PC-9 (cell line): ENCODE measurements around the gene MPST. TPM values are rescaled to one million over a fixed set of nuclear protein-coding genes. Genes with fewer than 3 reads are reported as not detected.

Experiments
- BruUV-seq: library from RNA; stranded (reverse); fragments of 400-500 nt; replicated peaks from 2 replicates; lab custom pipeline; 2021; lab: Mats Ljungman, UMichigan
- CTCF ChIA-PET: fragments of 300-600 bp; sonication (Branson Sonifier 250); formaldehyde crosslinking; loops from one replicate; lab custom pipeline; 2022; ENCODE audit warnings: antibody characterized with exemption; lab: Charles Lee
- POLR2A ChIA-PET: fragments of 300-600 bp; sonication (Branson Sonifier 250); formaldehyde crosslinking; loops from one replicate; lab custom pipeline; 2022; ENCODE audit warnings: antibody characterized with exemption; ENCODE audit not compliant: unreplicated experiment; lab: Charles Lee
- DNase-seq, 2 experiments: peaks; one replicate each; pipeline versions ENCODE4 v3.0.0 to v3.0.0-alpha.2; 2015 to 2022; ENCODE audit warnings: mixed read lengths in 1 of 2
- H2AFZ ChIP-seq: fragments of 200-600 bp; sonication (generic); 2 replicates; pipeline ENCODE4 v1.8.1; 2017; ENCODE audit warnings: antibody characterized with exemption
- H3F3A ChIP-seq: fragments of 200-600 bp; sonication (generic); 2 replicates; pipeline ENCODE4 v1.8.1; 2017; ENCODE audit warnings: antibody characterized with exemption, mild to moderate bottlenecking, low read depth; ENCODE audit not compliant: insufficient read depth
- H3K27ac ChIP-seq: fragments of 200-600 bp; sonication (generic); 2 replicates; pipeline ENCODE4 v1.6.1; 2016; ENCODE audit warnings: mixed run types
- H3K27me3 ChIP-seq: fragments of 200-600 bp; sonication (generic); 2 replicates; pipeline ENCODE4 v1.6.1; 2016; ENCODE audit warnings: low read depth, mixed run types; ENCODE audit not compliant: insufficient read depth
- H3K36me3 ChIP-seq: fragments of 200-600 bp; sonication (generic); 2 replicates; pipeline ENCODE4 v1.6.1; 2016; ENCODE audit warnings: low read depth, mixed run types
- H3K4me1 ChIP-seq: fragments of 200-600 bp; sonication (generic); replicated peaks from 2 replicates; pipeline ENCODE4 v1.6.1; 2016; ENCODE audit warnings: mixed run types; ENCODE audit not compliant: insufficient read depth
- H3K4me2 ChIP-seq: fragments of 200-600 bp; sonication (generic); 2 replicates; pipeline ENCODE4 v1.6.1; 2017; ENCODE audit warnings: mixed run types
- H3K4me3 ChIP-seq: fragments of 200-600 bp; sonication (generic); 2 replicates; pipeline ENCODE4 v1.6.1; 2016; ENCODE audit warnings: mixed run types
- H3K79me2 ChIP-seq: fragments of 200-600 bp; sonication (generic); 2 replicates; pipeline ENCODE4 v1.6.1; 2017; ENCODE audit warnings: low read depth, mixed run types
- H3K9me2 ChIP-seq: fragments of 200-600 bp; sonication (generic); 2 replicates; pipeline ENCODE4 v1.8.1; 2017; ENCODE audit warnings: mild to moderate bottlenecking; ENCODE audit not compliant: insufficient read depth
- H3K9me3 ChIP-seq: fragments of 200-600 bp; sonication (generic); 2 replicates; pipeline ENCODE4 v1.8.1; 2016; ENCODE audit warnings: low read depth; ENCODE audit not compliant: insufficient read depth
- H4K20me1 ChIP-seq: fragments of 200-600 bp; sonication (generic); 2 replicates; pipeline ENCODE4 v1.8.1; 2017; ENCODE audit not compliant: insufficient read depth
- EZH2 ChIP-seq: fragments of 200-600 bp; sonication (generic); IDR thresholded peaks from 2 replicates; pipeline ENCODE4 v1.8.0; 2017; ENCODE audit warnings: antibody characterized with exemption, low read depth
- intact Hi-C: fragments of 100-400 bp; cut with micrococcal nuclease; formaldehyde crosslinking; loops from one replicate; pipeline ENCODE4 v1.10.0; 2022; ENCODE audit not compliant: unreplicated experiment
- total RNA-seq: library from RNA; stranded (reverse); gene quantifications from 2 replicates; pipeline ENCODE4 v1.2.3, GENCODE V29; 2021
- TF ChIP-seq, protein P1 (sequence below): fragments of 200-600 bp; sonication (generic); conservative IDR thresholded peaks from 2 replicates; pipeline ENCODE4 v1.6.1; 2017; ENCODE audit warnings: mixed run types, antibody characterized with exemption, mild to moderate bottlenecking, moderate library complexity

Gene MPST
- total RNA-seq, 1 experiment from 2014 or later, result 75.9 TPM

DNA sequence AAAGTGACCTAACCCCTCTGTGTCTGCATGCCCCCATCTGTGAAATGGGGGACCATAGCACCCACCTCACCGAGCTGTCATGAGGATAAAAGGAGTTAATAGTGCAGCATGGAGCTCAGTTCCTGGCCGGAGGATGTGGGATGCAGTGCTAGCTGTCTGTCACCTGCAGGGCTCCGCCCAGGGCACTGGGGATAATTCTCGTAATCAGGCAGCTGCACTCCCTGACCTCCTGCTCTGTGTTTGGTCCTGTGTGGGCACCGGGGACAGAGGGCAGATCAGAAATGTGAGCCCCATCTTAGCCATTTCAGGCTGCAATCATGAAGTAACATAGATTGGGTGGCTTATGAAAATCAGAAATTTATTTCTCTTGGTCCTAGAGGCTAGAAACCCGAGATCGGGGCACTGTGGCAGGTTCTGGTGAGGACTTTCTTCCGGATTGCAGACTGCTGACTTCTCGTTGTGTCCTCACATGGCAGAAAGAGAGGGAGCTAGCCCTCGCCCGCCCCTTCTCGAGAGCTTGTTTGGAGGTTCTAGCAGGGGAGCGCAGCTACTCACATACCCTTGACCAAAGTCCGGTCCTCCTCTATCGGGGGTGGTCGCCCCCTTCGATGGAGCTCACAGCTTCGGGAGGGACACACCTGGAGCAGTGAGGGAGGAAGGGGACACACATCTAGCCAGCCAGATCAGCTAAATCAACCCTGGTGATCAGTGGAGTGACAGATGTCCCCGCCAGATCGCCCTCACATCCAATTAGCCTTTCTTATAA, 35.2 kb downstream of the MPST start:
- no peak for DNase-seq
- Histone ChIP-seq H2AFZ (no peak overlapping the region), H3K27ac (no peak overlapping the region), H4K20me1 (no peaks in the 10 kb centered on the region), H3K36me3 (no peaks in the 10 kb centered on the region), H3K9me2 (no peaks in the 10 kb centered on the region), H3K27me3 (no peaks in the 10 kb centered on the region), H3K4me3 (no peak overlapping the region), H3K9me3 (no peaks in the 10 kb centered on the region), H3F3A (no peaks in the 10 kb centered on the region), H3K4me2 (no peak overlapping the region), H3K4me1 (peaks cover 7% of the 10 kb centered on the region; the same call in 1 of the 2 replicates), H3K79me2 (no peaks in the 10 kb centered on the region)
- intact Hi-C loops, result no loop called here
- no TSS peak for BruUV-seq
- ChIA-PET POLR2A (interaction anchor here (0.5 kb wide), 1 partner anchor 190 kb away, joined by 3 read pairs; no protein-coding TSS in a partner anchor), CTCF (interaction anchor here (0.6 to 1.0 kb wide), 2 partner anchors 42 to 145 kb away, joined by 3 to 13 read pairs; no protein-coding TSS in a partner anchor)
- TF ChIP-seq EZH2, result no peak
- TF ChIP-seq, protein P1, sequence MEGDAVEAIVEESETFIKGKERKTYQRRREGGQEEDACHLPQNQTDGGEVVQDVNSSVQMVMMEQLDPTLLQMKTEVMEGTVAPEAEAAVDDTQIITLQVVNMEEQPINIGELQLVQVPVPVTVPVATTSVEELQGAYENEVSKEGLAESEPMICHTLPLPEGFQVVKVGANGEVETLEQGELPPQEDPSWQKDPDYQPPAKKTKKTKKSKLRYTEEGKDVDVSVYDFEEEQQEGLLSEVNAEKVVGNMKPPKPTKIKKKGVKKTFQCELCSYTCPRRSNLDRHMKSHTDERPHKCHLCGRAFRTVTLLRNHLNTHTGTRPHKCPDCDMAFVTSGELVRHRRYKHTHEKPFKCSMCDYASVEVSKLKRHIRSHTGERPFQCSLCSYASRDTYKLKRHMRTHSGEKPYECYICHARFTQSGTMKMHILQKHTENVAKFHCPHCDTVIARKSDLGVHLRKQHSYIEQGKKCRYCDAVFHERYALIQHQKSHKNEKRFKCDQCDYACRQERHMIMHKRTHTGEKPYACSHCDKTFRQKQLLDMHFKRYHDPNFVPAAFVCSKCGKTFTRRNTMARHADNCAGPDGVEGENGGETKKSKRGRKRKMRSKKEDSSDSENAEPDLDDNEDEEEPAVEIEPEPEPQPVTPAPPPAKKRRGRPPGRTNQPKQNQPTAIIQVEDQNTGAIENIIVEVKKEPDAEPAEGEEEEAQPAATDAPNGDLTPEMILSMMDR, result no peak

DNA sequence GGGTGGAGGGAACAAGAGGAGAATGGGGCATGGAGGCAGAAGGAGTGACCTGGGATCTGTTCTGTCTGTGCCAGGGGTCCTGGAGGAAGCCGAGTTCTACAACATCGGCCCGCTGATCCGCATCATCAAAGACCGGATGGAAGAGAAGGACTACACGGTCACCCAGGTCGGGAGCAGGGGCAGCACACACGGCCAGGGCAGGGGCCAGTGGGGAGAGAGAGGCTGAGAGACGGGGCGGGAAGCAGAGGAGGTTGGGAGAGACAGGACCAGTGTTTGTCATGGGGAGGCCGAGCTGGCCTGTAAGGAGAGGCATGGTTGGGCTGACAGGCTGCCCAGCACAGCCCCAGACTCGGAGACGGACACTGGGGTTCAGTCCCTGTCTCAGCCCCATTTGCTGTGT, 36.7 kb downstream of the MPST start:
- ChIA-PET CTCF (no interaction called here), POLR2A (no interaction called here)

DNA sequence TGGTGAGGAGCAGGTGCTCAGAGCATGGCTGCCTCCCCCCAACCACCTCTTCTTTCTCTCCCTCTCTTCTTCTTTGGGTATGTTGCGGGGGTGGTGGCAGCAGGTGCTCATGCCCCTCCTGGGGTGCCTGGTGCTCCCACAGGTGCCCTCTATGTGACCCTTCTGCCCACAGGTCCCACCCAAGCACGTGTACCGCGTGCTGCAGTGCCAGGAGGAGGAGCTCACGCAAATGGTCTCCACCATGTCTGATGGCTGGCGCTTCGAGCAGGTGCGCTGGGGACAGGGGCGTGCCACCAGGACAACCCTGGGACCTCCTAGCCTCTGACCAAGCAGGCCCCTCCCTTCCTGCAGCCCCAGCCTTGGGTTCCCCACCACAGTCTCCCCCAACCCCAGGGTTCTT, 37.7 kb downstream of the MPST start:
- no peak for TF ChIP-seq EZH2
- TF ChIP-seq, protein P1, result no peak
- no peaks in the 10 kb centered on the region for H3F3A ChIP-seq
- no peak overlapping the region for H3K4me2 ChIP-seq
- no TSS peak for BruUV-seq
- H3K27ac ChIP-seq, result no peak overlapping the region
- H2AFZ ChIP-seq, result no peak overlapping the region
- peaks cover 6% of the 10 kb centered on the region for H3K4me1 ChIP-seq
- no peaks in the 10 kb centered on the region for H3K36me3 ChIP-seq
- H4K20me1 ChIP-seq, result no peaks in the 10 kb centered on the region
- no peak for DNase-seq
- CTCF ChIA-PET, result no interaction called here
- no peak overlapping the region for H3K4me3 ChIP-seq
- H3K9me3 ChIP-seq, result no peaks in the 10 kb centered on the region
- no peaks in the 10 kb centered on the region for H3K79me2 ChIP-seq
- no peaks in the 10 kb centered on the region for H3K27me3 ChIP-seq
- POLR2A ChIA-PET, result no interaction called here
- no peaks in the 10 kb centered on the region for H3K9me2 ChIP-seq
- intact Hi-C loops, result no loop called here

More for the DNA sequence above, 36.7 kb downstream of the MPST start:
- no peaks in the 10 kb centered on the region for H3K36me3 ChIP-seq
- H3K9me3 ChIP-seq, result no peaks in the 10 kb centered on the region
- peaks cover 7% of the 10 kb centered on the region; the same call in 1 of the 2 replicates for H3K4me1 ChIP-seq
- H3K27ac ChIP-seq, result no peak overlapping the region
- H3K27me3 ChIP-seq, result no peaks in the 10 kb centered on the region
- BruUV-seq, result no TSS peak
- H3K79me2 ChIP-seq, result no peaks in the 10 kb centered on the region
- no peaks in the 10 kb centered on the region for H4K20me1 ChIP-seq
- DNase-seq, result no peak
- no peak overlapping the region for H3K4me2 ChIP-seq
- no peaks in the 10 kb centered on the region for H3K9me2 ChIP-seq
- TF ChIP-seq, protein P1, result no peak
- no peak for TF ChIP-seq EZH2
- intact Hi-C loops, result no loop called here
- H3K4me3 ChIP-seq, result no peak overlapping the region
- no peak overlapping the region for H2AFZ ChIP-seq
- H3F3A ChIP-seq, result no peaks in the 10 kb centered on the region
